ENCODE measurements around the gene ZBTB9.
"Not testable (repeated sequence)": the region's sequence is repeated elsewhere in the genome, so short reads cannot be mapped to it uniquely, and the experiment has no call there.

ZBTB9 gene

GRCh38 chr6:33469661-33470060 is 15.3 kb downstream of the ZBTB9 start:
- no peak overlapping the region for H3K4me3 ChIP-seq (ENCODE audit: low read depth, low read length)
- no peak for DNase-seq (ENCODE audit: low read depth)
- no peak for TF ChIP-seq CTCF (conservative IDR thresholded peaks at IDR 0.05; ENCODE audit: low read depth, low read length)

GRCh38 chr6:33477864-33478263 is 23.5 kb downstream of the ZBTB9 start:
- no peak for TF ChIP-seq CTCF (conservative IDR thresholded peaks at IDR 0.05; ENCODE audit: low read depth, low read length)

GRCh38 chr6:33481192-33481591 is 26.8 kb downstream of the ZBTB9 start:
- DNase-seq (ENCODE audit: low read depth), result no peak
- no peak for TF ChIP-seq CTCF (conservative IDR thresholded peaks at IDR 0.05; ENCODE audit: low read depth, low read length)
- H3K4me3 ChIP-seq (ENCODE audit: low read depth, low read length), result no peak overlapping the region

More at GRCh38 chr6:33477864-33478263, 23.5 kb downstream of the ZBTB9 start:
- H3K4me3 ChIP-seq (ENCODE audit: low read depth, low read length), result no peak overlapping the region
- no peak for DNase-seq (ENCODE audit: low read depth)

- H3K4me3 ChIP-seq (ENCODE audit: low read depth, low read length); DNase-seq (ENCODE audit: low read depth): not testable (repeated sequence)
Measured at GRCh38 chr6:33482620-33483019, 28.2 kb downstream of the ZBTB9 start.

- no peak for TF ChIP-seq CTCF (conservative IDR thresholded peaks at IDR 0.05; ENCODE audit: low read depth, low read length)
- H3K4me3 ChIP-seq (ENCODE audit: low read depth, low read length), result no peak overlapping the region
- DNase-seq (ENCODE audit: low read depth), result no peak
Measured at GRCh38 chr6:33483678-33484077, 29.3 kb downstream of the ZBTB9 start.

GRCh38 chr6:33484673-33485262 is 30.4 kb downstream of the ZBTB9 start:
- H3K4me3 ChIP-seq (ENCODE audit: low read depth, low read length); DNase-seq (ENCODE audit: low read depth): not testable (repeated sequence)

- not testable (repeated sequence) for DNase-seq (ENCODE audit: low read depth); H3K4me3 ChIP-seq (ENCODE audit: low read depth, low read length)
Measured at GRCh38 chr6:33485680-33486079, 31.3 kb downstream of the ZBTB9 start.

- TF ChIP-seq CTCF (conservative IDR thresholded peaks at IDR 0.05; ENCODE audit: low read depth, low read length), result no peak
- DNase-seq (ENCODE audit: low read depth), result no peak
- H3K4me3 ChIP-seq (ENCODE audit: low read depth, low read length), result no peak overlapping the region
Measured at GRCh38 chr6:33488339-33488738, 34.0 kb downstream of the ZBTB9 start.

GRCh38 chr6:33490198-33490597 is 35.8 kb downstream of the ZBTB9 start:
- H3K4me3 ChIP-seq (ENCODE audit: low read depth, low read length), result no peak overlapping the region
- TF ChIP-seq CTCF (conservative IDR thresholded peaks at IDR 0.05; ENCODE audit: low read depth, low read length), result no peak
- DNase-seq (ENCODE audit: low read depth), result no peak

Measured in choroid plexus epithelial cell (primary cell).